ENCODE results near the gene BLOC1S3. TPM values are rescaled to one million over a fixed set of nuclear protein-coding genes. Genes with fewer than 3 reads are reported as not detected.

BLOC1S3 gene
- polyA plus RNA-seq, 2 of the 4 experiments (the other 2 are of a cell fraction): 7.5 to 12.2 TPM

DNA sequence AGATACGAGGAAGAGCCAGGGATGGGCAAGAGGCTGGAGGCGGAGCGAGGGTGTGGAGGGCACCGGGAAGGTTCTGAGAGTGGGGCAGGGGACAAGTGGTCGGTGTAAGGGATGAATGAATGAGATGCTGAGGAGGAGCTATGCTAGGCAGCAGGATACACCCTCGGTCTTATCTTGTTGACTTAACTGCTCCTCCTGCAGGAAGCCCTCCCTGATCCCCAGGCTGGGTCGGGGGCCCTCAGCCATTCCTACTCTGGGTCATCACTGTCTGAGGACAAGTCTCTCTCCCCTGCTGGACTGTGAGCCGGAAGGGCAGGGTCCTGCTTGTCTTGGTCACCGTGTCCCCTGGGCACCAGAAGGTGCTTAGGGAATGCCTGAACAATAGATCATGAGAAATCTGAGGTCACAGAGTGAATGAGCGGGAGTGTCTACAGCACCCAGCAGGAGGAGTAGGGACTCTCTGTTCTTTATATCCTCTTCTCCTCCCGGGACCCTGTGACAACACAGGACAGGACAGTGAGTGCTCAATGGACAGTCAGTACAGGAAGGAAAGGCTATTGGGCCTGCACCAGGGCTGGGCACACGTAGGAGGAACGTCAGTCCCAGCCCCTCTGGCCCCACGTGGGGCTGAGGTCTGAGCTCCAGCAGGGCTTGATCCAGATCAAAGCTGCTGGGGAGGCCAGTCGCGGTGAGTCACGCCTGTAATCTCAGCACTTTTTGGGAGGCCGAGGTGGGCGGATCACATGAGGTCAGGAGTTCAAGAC, 24.3 kb upstream of the BLOC1S3 start:
- ChIA-PET CTCF (interaction anchor here (0.6 to 1.4 kb wide), 8 partner anchors 9 to 54 kb away, joined by 3 to 5 read pairs (median 3); partner anchors contain the start of genes BLOC1S3 and TRAPPC6A), POLR2A (no interaction called here)
- FAIRE-seq (peak; percentile 18), ATAC-seq (peak; percentile 25 to 53), DNase-seq (ENCODE audit: low read depth in 1 of 2, low spot score in 1 of 2) (peak in 1 of 2 experiments; percentile 73)
- H3K27ac ChIP-seq: peak overlapping the region; percentile 50 to 58; a peak in 4 of 6 replicates
- WGBS (ENCODE audit: missing lambda C conversion rate): 56% methylated on average over 19 of the region's 19 CpGs
- no peak for TF ChIP-seq HEYL (CRISPR knock-in tag; IDR thresholded peaks at IDR 0.05)
- no peak for TF ChIP-seq HOXB5 (CRISPR knock-in tag; IDR thresholded peaks at IDR 0.05)
- TF ChIP-seq, protein P1, sequence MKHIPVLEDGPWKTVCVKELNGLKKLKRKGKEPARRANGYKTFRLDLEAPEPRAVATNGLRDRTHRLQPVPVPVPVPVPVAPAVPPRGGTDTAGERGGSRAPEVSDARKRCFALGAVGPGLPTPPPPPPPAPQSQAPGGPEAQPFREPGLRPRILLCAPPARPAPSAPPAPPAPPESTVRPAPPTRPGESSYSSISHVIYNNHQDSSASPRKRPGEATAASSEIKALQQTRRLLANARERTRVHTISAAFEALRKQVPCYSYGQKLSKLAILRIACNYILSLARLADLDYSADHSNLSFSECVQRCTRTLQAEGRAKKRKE (CRISPR knock-in tag; IDR thresholded peaks at IDR 0.05; ENCODE audit: low read depth): no peak
- TF ChIP-seq, protein P2, sequence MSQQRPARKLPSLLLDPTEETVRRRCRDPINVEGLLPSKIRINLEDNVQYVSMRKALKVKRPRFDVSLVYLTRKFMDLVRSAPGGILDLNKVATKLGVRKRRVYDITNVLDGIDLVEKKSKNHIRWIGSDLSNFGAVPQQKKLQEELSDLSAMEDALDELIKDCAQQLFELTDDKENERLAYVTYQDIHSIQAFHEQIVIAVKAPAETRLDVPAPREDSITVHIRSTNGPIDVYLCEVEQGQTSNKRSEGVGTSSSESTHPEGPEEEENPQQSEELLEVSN (IDR thresholded peaks at IDR 0.05; ENCODE audit: borderline replicate concordance, low read depth): no peak
- no peak for TF ChIP-seq SMC3 (IDR thresholded peaks at IDR 0.05)
- TF ChIP-seq RNF2 (IDR thresholded peaks at IDR 0.05; ENCODE audit: borderline replicate concordance, low read depth): no peak
- no peak for TF ChIP-seq SREBF2 (IDR thresholded peaks at IDR 0.05)
- TF ChIP-seq CBX8 (IDR thresholded peaks at IDR 0.05): no peak
- no peak for TF ChIP-seq ZNF302 (CRISPR knock-in tag; IDR thresholded peaks at IDR 0.05)
- no peak for TF ChIP-seq KDM1A (IDR thresholded peaks at IDR 0.05; ENCODE audit: low read depth)
- TF ChIP-seq ESRRA (IDR thresholded peaks at IDR 0.05; ENCODE audit: borderline replicate concordance, low read length): no peak
- TF ChIP-seq, protein P3, sequence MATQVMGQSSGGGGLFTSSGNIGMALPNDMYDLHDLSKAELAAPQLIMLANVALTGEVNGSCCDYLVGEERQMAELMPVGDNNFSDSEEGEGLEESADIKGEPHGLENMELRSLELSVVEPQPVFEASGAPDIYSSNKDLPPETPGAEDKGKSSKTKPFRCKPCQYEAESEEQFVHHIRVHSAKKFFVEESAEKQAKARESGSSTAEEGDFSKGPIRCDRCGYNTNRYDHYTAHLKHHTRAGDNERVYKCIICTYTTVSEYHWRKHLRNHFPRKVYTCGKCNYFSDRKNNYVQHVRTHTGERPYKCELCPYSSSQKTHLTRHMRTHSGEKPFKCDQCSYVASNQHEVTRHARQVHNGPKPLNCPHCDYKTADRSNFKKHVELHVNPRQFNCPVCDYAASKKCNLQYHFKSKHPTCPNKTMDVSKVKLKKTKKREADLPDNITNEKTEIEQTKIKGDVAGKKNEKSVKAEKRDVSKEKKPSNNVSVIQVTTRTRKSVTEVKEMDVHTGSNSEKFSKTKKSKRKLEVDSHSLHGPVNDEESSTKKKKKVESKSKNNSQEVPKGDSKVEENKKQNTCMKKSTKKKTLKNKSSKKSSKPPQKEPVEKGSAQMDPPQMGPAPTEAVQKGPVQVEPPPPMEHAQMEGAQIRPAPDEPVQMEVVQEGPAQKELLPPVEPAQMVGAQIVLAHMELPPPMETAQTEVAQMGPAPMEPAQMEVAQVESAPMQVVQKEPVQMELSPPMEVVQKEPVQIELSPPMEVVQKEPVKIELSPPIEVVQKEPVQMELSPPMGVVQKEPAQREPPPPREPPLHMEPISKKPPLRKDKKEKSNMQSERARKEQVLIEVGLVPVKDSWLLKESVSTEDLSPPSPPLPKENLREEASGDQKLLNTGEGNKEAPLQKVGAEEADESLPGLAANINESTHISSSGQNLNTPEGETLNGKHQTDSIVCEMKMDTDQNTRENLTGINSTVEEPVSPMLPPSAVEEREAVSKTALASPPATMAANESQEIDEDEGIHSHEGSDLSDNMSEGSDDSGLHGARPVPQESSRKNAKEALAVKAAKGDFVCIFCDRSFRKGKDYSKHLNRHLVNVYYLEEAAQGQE (IDR thresholded peaks at IDR 0.05): no peak
- TF ChIP-seq FOSL2 (IDR thresholded peaks at IDR 0.05): no peak
- TF ChIP-seq FOSL2 (CRISPR knock-in tag; IDR thresholded peaks at IDR 0.05): peak; percentile 68
- TF ChIP-seq, protein P4, sequence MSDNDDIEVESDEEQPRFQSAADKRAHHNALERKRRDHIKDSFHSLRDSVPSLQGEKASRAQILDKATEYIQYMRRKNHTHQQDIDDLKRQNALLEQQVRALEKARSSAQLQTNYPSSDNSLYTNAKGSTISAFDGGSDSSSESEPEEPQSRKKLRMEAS (IDR thresholded peaks at IDR 0.05): no peak
- no peak for TF ChIP-seq CEBPB (IDR thresholded peaks at IDR 0.05)
- TF ChIP-seq EHF (CRISPR knock-in tag; IDR thresholded peaks at IDR 0.05): no peak
- TF ChIP-seq HOXB13 (CRISPR knock-in tag; IDR thresholded peaks at IDR 0.05; ENCODE audit: low read depth): no peak
- TF ChIP-seq, protein P5, sequence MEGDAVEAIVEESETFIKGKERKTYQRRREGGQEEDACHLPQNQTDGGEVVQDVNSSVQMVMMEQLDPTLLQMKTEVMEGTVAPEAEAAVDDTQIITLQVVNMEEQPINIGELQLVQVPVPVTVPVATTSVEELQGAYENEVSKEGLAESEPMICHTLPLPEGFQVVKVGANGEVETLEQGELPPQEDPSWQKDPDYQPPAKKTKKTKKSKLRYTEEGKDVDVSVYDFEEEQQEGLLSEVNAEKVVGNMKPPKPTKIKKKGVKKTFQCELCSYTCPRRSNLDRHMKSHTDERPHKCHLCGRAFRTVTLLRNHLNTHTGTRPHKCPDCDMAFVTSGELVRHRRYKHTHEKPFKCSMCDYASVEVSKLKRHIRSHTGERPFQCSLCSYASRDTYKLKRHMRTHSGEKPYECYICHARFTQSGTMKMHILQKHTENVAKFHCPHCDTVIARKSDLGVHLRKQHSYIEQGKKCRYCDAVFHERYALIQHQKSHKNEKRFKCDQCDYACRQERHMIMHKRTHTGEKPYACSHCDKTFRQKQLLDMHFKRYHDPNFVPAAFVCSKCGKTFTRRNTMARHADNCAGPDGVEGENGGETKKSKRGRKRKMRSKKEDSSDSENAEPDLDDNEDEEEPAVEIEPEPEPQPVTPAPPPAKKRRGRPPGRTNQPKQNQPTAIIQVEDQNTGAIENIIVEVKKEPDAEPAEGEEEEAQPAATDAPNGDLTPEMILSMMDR (IDR thresholded peaks at IDR 0.05): no peak
- TF ChIP-seq MAFK (IDR thresholded peaks at IDR 0.05; ENCODE audit: partially characterized antibody): peak; percentile 39
- TF ChIP-seq NR3C1 (IDR thresholded peaks at IDR 0.05): no peak
- TF ChIP-seq GATA3 (IDR thresholded peaks at IDR 0.05; ENCODE audit: borderline replicate concordance): no peak
- TF ChIP-seq JUN (IDR thresholded peaks at IDR 0.05): no peak
- no peak for TF ChIP-seq MAZ (IDR thresholded peaks at IDR 0.05; ENCODE audit: borderline replicate concordance, low read depth, low read length)
- TF ChIP-seq ZFP36 (IDR thresholded peaks at IDR 0.05; ENCODE audit: borderline replicate concordance, partially characterized antibody): peak; percentile 58
- TF ChIP-seq CHD2 (IDR thresholded peaks at IDR 0.05; ENCODE audit: low read length, partially characterized antibody): no peak
- TF ChIP-seq, protein P6, sequence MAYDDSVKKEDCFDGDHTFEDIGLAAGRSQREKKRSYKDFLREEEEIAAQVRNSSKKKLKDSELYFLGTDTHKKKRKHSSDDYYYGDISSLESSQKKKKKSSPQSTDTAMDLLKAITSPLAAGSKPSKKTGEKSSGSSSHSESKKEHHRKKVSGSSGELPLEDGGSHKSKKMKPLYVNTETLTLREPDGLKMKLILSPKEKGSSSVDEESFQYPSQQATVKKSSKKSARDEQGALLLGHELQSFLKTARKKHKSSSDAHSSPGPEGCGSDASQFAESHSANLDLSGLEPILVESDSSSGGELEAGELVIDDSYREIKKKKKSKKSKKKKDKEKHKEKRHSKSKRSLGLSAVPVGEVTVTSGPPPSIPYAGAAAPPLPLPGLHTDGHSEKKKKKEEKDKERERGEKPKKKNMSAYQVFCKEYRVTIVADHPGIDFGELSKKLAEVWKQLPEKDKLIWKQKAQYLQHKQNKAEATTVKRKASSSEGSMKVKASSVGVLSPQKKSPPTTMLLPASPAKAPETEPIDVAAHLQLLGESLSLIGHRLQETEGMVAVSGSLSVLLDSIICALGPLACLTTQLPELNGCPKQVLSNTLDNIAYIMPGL (CRISPR knock-in tag; IDR thresholded peaks at IDR 0.05; ENCODE audit: borderline replicate concordance): no peak
- TF ChIP-seq, protein P7, sequence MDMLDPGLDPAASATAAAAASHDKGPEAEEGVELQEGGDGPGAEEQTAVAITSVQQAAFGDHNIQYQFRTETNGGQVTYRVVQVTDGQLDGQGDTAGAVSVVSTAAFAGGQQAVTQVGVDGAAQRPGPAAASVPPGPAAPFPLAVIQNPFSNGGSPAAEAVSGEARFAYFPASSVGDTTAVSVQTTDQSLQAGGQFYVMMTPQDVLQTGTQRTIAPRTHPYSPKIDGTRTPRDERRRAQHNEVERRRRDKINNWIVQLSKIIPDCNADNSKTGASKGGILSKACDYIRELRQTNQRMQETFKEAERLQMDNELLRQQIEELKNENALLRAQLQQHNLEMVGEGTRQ (IDR thresholded peaks at IDR 0.05): peak; percentile 71
- TF ChIP-seq POLR2AphosphoS2 (conservative IDR thresholded peaks at IDR 0.05; ENCODE audit: low read length): no peak
- no peak for TF ChIP-seq BHLHE40 (IDR thresholded peaks at IDR 0.05; ENCODE audit: low read depth, low read length)
- no peak for TF ChIP-seq HDAC2 (IDR thresholded peaks at IDR 0.05)
- no peaks in the 10 kb centered on the region for H3K9me3 ChIP-seq
- no peak overlapping the region for H3K4me3 ChIP-seq
- H3K4me1 ChIP-seq: peaks cover 21% of the 10 kb centered on the region; the same call in 2 of the 3 replicates
- H3K4me2 ChIP-seq: no peak overlapping the region; the same call in 2 of the 3 replicates

Measured in A549 (cell line).